Adrenal gland (tissue), 5 donors: ENCODE measurements around the gene ATP8B1.

Source experiments
- CTCF ChIP-seq, 6 experiments: fragments of 450-650 bp in 4 of 6; fragments of 200-600 bp in 2 of 6; sonication (generic) in 1 of 6; IDR thresholded peaks; 1 replicate in 5 of 6; 2 replicates in 1 of 6; pipeline versions ENCODE4 v1.5.1 to v1.8.0; 2016 to 2021; ENCODE audit warnings: antibody characterized with exemption in 6 of 6, mild to moderate bottlenecking in 2 of 6, moderate library complexity in 1 of 6
- POLR2A ChIP-seq, 2 donors: fragments of 450-650 bp; IDR thresholded peaks; one replicate each; pipeline ENCODE4 v1.6.1; 2017; ENCODE audit warnings: antibody characterized with exemption in 2 of 2, mild to moderate bottlenecking in 2 of 2, moderate library complexity in 1 of 2
- donor health status: DM: no; HTN: no; CAD: no.

GRCh38 chr18:57827646-57828045, 24.5 kb upstream of the ATP8B1 start:
- TF ChIP-seq CTCF (IDR thresholded peaks at IDR 0.05): no peak
- TF ChIP-seq POLR2A (IDR thresholded peaks at IDR 0.05): no peak
